Measurements from ENCODE around the gene C3orf70.
"Not testable (repeated sequence)": the region's sequence is repeated elsewhere in the genome, so short reads cannot be mapped to it uniquely, and the experiment has no call there.

C3orf70 gene

GRCh38 chr3:185151101-185151963 is 1.5 kb downstream of the C3orf70 start:
- no peak for DNase-seq

- no peak for DNase-seq
Measured at GRCh38 chr3:185150561-185150960, 2.3 kb downstream of the C3orf70 start.

GRCh38 chr3:185149591-185149990 is 3.3 kb downstream of the C3orf70 start:
- no peak for DNase-seq

- no peak for DNase-seq
Measured at GRCh38 chr3:185145511-185145910, 7.3 kb downstream of the C3orf70 start.

- DNase-seq = no peak
Measured at GRCh38 chr3:185144784-185145183, 8.1 kb downstream of the C3orf70 start.

GRCh38 chr3:185137821-185138220 is 15.0 kb downstream of the C3orf70 start:
- DNase-seq = no peak

- DNase-seq = no peak
Measured at GRCh38 chr3:185134509-185134908, 18.4 kb downstream of the C3orf70 start.

GRCh38 chr3:185131602-185132256 is 21.1 kb downstream of the C3orf70 start:
- no peak for DNase-seq

- DNase-seq = no peak
Measured at GRCh38 chr3:185129083-185129482, 23.8 kb downstream of the C3orf70 start.

GRCh38 chr3:185126201-185126600 is 26.7 kb downstream of the C3orf70 start:
- DNase-seq = no peak

- DNase-seq = no peak
Measured at GRCh38 chr3:185120126-185120525, 32.7 kb downstream of the C3orf70 start.

- DNase-seq = no peak
Measured at GRCh38 chr3:185115371-185115770, 37.5 kb downstream of the C3orf70 start.

GRCh38 chr3:185114756-185115155 is 38.1 kb downstream of the C3orf70 start:
- DNase-seq = no peak

GRCh38 chr3:185112186-185112585 is 40.7 kb downstream of the C3orf70 start:
- no peak for DNase-seq

GRCh38 chr3:185109012-185109411 is 43.8 kb downstream of the C3orf70 start:
- DNase-seq = not testable (repeated sequence)

GRCh38 chr3:185106256-185106890 is 46.5 kb downstream of the C3orf70 start:
- not testable (repeated sequence) for DNase-seq

GRCh38 chr3:185103359-185104127 is 49.3 kb downstream of the C3orf70 start:
- DNase-seq = no peak

- DNase-seq = no peak
Measured at GRCh38 chr3:185094697-185095096, 58.2 kb downstream of the C3orf70 start.

- no peak for DNase-seq
Measured at GRCh38 chr3:185093116-185093515, 59.7 kb downstream of the C3orf70 start.

- no peak for DNase-seq
Measured at GRCh38 chr3:185090811-185091210, 62.0 kb downstream of the C3orf70 start.

GRCh38 chr3:185089751-185090150 is 63.1 kb downstream of the C3orf70 start:
- no peak for DNase-seq

GRCh38 chr3:185089343-185089742 is 63.5 kb downstream of the C3orf70 start:
- no peak for DNase-seq

- DNase-seq = no peak
Measured at GRCh38 chr3:185087419-185087818, 65.4 kb downstream of the C3orf70 start.
